Effector CD4-positive, alpha-beta T cell (primary cell): ENCODE measurements around the gene RAD51B.

Experiments used
- DNase-seq: peaks from one replicate; pipeline ENCODE4 v3.0.0-alpha.2; 2020

RAD51B gene

GRCh38 chr14:68726093-68726695 lies 906.6 kb downstream of the RAD51B start:
- DNase-seq, result no peak

DNA sequence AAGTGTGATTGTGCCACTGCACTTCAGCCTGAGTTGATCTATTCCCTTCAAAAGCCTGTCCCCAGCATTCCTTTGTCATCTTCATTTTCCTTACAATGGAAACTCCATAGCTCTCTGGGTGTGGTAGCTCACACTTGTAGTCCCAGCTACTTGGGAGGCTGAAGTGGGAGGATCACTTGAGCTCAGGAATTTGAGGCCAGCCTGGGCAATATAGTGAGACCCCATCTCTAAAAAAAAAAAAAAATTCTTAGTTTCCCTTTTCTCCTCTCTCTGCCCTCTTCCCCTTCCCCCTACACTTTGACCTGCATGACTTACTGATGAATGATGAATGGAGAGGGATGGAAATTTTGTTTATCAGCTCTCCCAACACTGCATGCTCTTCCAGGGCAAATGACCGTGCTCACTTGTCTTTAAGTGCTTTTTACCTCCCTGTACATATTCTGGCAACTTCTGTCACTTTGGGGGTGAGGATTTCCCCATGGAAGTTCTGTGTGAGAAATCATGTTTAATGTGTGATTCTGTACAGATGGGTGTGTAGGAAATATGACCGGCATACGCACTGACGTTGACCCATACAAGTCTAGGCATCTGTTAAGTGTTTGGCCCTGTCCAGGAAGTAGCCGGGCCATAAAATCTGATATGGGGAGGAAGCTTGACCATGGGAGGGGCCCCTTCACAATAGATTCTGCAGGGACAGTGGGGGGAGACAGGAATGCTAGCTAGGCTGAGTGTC lies 907.9 kb downstream of the RAD51B start:
- no peak for DNase-seq

GRCh38 chr14:68728342-68729106 lies 908.9 kb downstream of the RAD51B start:
- no peak for DNase-seq

DNA sequence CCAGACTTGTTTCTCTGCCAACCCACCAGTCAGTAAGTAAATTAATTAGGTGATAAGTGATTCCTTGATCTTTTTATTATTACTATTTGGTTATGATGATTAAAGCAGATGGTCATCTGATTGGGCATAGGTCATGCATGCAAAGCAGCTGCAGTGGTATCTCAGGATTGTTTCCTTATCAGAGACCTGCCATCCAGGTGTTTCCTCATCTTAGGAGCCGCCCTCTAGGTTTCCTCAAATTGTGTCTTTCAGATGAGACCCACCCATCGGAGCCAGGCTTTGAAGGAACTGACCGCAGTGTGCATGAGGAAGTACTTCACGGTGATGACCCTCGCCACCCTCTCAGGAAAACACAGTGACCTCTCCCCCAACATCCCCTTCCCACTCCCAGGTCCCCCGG lies 910.0 kb downstream of the RAD51B start:
- DNase-seq, result no peak

DNA sequence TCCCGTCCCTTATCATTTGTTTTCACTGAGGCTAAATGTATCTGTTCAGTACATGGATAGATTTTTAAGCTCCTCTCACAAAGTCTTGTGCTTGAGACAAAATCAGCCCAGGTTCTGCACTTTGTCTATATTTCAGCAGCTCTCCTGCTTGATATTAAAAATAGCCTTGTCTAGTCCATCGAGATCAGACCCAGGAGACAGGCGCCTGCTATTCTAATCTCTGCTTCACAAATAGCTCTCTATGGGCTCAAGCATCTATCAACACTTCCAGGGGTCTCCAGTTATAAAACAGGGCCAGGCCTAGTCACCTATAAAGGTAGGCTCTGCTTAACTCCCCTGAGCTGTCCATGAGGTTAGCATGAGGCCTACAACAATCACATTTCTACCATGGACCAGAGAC lies 910.8 kb downstream of the RAD51B start:
- no peak for DNase-seq

GRCh38 chr14:68730811-68731425 lies 911.3 kb downstream of the RAD51B start:
- no peak for DNase-seq

GRCh38 chr14:68733086-68733914 lies 913.7 kb downstream of the RAD51B start:
- DNase-seq, result no peak

- DNase-seq, result no peak
Observed at GRCh38 chr14:68734231-68734732, 914.7 kb downstream of the RAD51B start.

DNA sequence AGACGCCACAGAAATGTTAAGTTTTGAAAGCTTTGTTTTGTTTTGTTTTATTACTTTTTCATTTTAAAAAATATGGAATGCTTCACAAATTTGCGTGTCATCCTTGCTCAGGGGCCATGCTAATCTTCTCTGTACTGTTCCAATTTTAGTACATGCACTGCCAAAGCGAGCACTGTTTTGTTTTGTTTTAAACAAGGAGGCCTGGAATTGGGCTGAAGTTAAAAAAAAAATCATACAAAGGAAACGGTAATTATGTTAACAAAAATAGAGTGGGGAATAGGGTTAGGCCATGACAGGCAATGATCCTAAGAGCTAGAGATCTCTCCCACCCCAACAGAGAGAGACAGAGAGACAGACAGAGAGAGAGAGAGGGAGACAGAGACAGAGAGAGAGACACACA lies 916.3 kb downstream of the RAD51B start:
- no peak for DNase-seq

DNA sequence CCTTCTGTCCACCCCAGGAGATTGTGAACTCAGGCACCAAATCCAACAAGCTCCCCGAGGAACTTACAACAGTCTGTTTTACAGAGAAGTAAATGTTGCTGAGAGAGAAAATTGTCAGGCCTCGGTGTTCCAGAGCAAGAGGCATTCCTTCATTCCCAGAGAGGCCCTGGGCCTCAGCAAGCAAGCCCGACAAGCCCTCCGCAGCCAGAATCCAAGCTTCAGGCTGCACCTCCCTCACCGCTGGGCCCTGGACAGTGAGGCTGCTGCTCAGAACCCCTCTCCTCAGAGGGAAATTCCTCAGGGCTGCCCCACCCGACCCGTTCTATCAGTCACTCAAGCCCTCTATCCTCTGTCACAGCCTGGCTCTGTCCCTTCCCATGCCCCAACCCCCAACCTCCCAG lies 916.9 kb downstream of the RAD51B start:
- no peak for DNase-seq

DNA sequence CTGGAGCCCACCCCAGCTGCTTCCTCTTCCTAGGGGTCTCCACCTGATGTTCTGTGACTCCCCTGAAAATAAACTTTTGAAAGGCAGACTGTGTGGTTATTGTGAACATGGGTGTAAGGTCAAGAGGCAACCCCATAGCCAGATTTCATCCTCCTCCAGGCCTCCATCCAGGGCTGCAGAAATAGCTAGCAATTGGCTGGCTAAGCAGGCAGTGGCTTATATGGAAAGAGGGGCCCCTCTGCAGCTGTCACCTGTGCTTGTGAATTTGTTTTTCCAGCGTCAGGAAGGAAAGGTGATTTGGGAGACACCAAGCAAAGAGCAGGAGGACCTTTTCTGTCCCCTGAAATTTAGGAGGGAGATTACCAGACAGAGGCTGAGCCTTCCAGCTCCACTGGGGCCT lies 917.5 kb downstream of the RAD51B start:
- no peak for DNase-seq

- DNase-seq, result no peak
Observed at GRCh38 chr14:68738559-68738958, 919.0 kb downstream of the RAD51B start.

DNA sequence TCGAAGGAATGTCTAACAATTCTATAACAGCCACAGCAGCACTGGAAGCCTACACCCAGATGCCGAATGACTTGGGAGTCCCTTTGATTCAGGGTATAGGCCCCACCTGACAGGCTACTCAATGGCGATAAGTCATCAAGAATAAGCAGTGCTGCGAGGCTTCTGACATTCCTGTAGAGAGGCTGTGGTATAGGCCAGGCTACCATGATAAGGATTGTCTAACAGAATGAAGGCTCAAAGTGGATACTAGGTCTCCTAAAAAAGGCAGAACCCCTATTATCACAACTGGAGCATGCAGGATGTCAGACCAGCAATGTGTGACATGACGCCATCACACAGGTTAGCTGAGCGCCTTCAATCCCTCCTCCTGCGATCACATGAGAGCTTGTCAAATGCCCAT lies 920.1 kb downstream of the RAD51B start:
- DNase-seq, result no peak

GRCh38 chr14:68740788-68741476 lies 921.4 kb downstream of the RAD51B start:
- DNase-seq, result no peak

GRCh38 chr14:68741477-68741791 lies 921.9 kb downstream of the RAD51B start:
- DNase-seq, result no peak

GRCh38 chr14:68741839-68742470 lies 922.4 kb downstream of the RAD51B start:
- no peak for DNase-seq

DNA sequence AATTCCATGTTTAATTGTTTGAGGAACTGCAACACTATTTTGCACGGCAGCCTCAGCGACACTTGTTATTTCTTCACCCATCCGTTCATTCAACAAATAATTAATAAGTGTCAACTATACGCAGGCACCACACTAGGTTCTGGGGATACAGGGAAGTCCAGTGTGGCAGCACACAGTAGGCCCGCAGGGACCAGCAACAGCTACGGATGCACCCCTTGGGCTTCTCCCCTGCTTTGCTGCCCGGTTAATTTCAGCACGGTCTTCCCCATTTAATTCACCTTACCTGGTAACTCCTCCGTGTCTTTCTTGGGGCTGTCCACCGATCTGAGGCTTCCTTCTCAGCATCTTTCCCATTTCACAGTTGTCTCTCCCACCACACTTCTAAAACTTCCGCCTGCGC lies 925.0 kb downstream of the RAD51B start:
- DNase-seq, result no peak

DNA sequence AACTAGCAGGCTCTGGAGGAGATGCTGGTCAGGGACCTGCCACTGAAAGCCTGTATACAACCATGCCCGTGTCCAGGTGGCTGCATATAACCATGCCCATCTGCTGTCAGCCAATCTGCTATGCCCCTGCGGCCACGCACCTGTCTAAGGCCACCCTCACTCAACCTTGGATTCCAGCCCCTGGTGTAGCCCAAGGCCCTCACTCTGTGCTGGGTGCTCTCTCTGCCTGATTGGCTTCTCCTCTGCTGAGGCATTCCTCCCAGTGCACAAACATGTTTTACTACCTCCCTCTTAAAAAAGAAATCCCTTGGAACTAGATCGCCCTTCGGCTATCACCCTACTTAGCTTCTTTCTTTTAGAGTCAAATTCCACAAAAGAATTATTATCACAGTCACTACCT lies 927.8 kb downstream of the RAD51B start:
- DNase-seq, result no peak

- DNase-seq, result no peak
Observed at GRCh38 chr14:68748260-68748659, 928.7 kb downstream of the RAD51B start.

- no peak for DNase-seq
Observed at GRCh38 chr14:68748691-68749090, 929.1 kb downstream of the RAD51B start.
